ENCODE data around the gene AGPAT4.

AGPAT4 gene

GRCh38 chr6:161281092-161281491, 7.2 kb upstream of the AGPAT4 start:
- no peak for DNase-seq

- no peak for DNase-seq
Measured at GRCh38 chr6:161279677-161280415, 6.0 kb upstream of the AGPAT4 start.

DNA sequence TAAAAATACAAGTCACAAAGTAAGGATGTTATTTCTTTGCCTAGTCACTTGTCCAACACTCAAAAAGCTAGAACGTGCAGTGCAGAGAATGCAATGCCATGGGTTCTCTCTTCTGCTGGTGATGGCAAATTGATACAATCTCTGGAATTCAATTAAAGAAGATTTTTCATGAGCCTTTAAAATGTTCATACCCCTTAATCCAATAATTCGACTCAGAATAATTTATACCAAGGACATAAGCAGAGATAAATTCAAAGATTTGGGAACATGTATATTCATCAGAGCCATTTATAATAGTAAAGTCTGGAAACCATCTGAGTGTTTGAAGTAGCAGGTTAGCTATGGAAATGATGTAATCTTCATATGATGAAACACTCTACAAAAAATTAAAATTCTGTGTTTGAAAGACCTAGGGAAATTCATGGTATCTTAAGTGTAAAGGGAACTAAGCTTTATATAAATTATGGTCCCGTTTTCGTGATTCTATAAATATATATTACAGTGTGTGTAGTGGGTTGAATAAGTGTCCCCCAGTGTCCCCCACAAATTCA, 2.8 kb upstream of the AGPAT4 start:
- no peak for DNase-seq

DNA sequence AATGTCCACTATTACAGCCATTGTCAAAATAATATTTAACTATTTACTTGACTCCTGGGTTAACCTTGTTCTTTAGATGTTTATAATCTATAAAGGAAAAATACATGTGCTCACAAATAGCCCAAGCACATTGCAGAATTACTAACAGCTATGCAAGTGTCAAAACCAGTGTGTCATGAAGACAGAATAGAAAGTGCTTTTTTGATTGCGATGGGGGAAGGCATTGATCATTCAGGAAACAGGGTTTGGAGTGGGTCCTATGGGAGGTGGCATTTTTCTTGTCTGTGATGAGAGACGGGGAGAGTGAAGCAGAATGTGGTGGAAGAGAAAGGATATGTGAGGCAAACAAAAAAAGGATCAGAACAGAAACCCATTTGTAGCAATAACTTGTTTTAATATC, 1.0 kb upstream of the AGPAT4 start:
- DNase-seq, result no peak

- no peak for DNase-seq
Measured at GRCh38 chr6:161274488-161274858, 612 bp upstream of the AGPAT4 start.

DNA sequence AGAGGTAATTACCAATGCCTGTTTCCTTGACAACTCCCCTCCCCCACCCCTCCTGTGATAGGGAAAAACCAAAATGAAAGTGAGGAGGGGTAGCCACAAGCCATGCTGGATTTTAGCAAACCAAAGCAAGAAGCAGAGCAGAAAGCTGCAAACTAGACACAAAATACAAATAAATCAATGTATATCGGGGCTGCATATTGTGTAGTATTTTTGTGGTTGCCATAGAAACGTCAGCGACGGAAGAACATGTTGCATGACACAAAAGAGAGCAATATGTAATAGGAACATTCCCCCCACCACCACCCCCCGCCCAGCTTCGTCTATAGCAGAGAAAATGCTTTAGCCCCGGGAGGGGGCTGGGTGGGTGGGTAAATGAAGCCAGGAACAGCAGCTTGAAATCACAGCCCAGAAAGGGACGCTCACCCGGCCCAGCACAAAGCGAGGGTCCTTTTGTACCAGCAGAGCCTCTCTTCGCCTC, 548 bp downstream of the AGPAT4 start:
- DNase-seq, result peak in 4 of 5 donors; percentile 18 to 46 (median 44)

- no peak for DNase-seq
Measured at GRCh38 chr6:161272635-161273273, 1.1 kb downstream of the AGPAT4 start.

GRCh38 chr6:161271343-161272030, 2.4 kb downstream of the AGPAT4 start:
- no peak for DNase-seq

DNA sequence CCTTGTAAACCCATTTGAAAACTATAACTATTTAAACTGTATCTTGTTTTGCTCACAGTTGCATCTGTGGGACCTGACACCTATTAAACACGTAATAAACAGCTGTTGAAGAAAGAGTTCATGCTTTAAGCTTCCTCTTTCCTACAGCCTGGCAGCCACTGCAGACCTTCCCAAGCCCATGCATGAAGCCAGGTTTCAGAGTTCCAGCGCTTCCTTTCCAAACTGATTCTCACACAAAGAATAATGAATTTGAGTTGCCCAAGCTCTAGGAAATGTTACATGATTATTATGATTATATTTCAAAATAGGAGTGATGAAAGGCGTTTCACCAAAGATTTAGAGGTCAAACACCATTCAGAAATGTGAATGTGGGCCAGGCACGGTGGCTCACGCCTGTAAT, 3.7 kb downstream of the AGPAT4 start:
- DNase-seq, result no peak

DNA sequence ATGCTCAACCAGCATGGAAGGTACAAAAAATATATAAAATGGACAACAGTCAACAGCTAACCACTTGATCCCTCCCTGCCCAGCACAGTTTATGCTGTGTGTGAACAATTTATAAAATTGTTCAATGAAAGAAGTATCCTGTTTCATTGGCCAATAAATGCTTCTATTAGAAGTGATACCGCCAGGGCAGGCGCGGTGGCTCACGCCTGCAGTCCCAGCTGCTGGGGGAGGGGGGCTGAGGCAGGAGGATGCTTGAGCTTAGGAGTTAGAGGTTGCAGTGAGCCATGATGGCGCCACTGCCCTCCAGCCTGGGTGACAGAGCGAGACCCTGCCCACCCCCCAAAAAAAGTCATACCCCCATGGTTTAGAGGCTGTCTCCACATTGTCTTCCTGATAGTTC, 4.6 kb downstream of the AGPAT4 start:
- no peak for DNase-seq

DNA sequence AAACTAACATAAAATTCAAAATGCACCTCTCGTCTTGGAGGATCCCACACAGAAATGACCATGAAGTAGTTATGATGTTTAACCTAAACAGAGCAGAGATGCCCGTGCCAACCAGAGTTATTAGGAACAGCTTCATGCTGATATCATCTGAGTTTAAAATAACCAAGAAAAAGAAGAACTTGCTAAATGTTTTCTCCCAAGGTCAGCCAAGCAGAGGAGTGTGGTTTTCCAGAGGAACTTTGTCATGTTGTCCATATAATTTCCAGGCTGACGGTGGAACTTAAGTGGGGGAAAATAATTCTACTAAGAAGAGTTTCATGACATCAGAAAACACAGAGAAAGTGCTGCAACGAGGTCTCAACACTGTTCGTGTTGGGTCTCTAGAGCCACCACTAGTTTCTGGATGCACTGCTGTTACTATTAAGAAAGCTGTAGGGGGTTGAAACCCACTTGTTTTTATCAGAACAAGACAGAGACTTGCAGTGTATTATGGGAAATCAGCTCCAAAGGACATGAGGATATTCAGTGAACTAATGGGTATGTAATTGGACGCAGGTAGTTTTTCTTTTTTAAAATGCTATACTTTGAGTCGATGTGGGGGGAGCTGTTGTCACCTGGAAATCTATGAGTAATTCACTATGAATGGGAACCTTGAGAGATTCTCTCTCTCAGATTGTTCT, 5.2 kb downstream of the AGPAT4 start:
- DNase-seq, result no peak

GRCh38 chr6:161266513-161267230, 7.2 kb downstream of the AGPAT4 start:
- DNase-seq, result no peak

GRCh38 chr6:161265975-161266374, 7.9 kb downstream of the AGPAT4 start:
- no peak for DNase-seq

DNA sequence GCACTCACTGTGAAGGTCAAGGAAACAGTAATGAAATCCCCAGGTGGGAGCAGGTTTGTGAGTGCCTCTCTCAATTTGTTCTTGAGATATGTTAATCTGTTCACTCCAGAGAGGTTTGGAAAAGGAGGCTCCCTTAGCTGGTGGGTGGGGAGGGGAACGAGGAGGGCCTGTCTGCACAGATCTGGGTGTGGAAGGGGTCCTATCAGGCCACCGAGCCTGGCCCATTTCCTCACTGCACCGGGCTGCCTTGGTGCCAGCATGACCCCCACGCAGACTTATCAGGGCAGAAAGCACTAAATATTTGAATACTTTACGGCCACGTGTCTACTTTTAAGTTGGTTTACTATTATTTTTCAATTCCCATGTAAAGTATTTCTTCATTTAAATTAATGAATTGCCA, 8.3 kb downstream of the AGPAT4 start:
- no peak for DNase-seq

- no peak for DNase-seq
Measured at GRCh38 chr6:161264181-161264580, 9.7 kb downstream of the AGPAT4 start.

DNA sequence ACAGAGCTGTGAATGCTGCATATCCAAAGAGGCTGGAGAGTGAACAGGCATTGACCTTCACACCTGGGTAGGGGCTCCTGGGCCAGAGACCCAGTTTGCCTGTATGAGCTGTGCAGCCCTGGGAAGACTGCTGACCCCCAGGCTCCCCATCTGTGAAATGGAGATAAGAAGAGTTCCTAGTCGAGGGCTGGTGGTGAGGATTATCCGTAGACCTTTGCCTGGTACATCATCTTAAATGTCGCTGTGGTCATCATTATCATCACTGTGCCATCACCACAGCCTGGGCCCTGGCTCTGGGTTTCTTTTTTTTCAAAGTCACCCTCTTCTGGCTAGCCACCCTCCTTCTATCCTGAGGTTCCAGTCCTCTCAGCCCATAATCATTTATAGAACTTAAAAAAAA, 12.0 kb downstream of the AGPAT4 start:
- no peak for DNase-seq

DNA sequence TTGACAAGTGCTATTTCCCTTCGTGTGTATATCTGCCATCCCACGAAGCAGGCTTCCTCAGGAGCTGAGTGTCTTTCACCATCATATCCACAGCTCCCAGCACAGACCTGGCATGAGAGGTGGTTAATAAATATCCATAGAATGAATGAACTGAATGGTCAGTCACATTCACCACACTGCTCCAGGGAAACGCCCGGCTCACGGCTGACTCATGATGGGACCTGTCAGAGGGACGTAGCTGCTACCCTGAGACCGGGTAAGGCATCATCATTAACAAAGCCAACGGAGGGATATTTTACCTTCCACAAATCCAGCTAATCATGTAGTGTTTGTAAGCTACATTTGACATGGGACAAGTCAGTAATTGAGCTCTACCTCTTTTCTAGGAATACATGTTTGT, 12.5 kb downstream of the AGPAT4 start:
- DNase-seq, result no peak

DNA sequence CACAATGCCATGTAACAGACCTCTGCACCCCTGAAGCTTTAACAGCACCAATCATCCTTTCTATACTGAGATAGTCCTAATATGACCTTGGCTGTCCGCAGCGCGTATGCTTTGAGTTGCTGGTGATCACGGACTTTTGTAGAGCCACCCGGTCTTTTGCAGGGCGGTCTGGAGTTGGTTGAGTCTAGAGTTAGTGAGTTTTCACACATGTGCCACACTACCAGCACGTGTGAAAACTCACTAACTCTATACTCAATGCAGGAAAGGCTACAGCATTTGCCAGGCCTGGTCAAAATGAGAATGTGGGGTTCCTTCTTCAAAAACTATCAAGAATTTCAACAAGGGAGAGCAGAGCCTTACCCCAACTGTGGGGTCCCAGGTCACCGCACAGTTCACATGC, 14.6 kb downstream of the AGPAT4 start:
- no peak for DNase-seq

- DNase-seq, result no peak
Measured at GRCh38 chr6:161257793-161258457, 15.9 kb downstream of the AGPAT4 start.

GRCh38 chr6:161256407-161256806, 17.5 kb downstream of the AGPAT4 start:
- no peak for DNase-seq

DNA sequence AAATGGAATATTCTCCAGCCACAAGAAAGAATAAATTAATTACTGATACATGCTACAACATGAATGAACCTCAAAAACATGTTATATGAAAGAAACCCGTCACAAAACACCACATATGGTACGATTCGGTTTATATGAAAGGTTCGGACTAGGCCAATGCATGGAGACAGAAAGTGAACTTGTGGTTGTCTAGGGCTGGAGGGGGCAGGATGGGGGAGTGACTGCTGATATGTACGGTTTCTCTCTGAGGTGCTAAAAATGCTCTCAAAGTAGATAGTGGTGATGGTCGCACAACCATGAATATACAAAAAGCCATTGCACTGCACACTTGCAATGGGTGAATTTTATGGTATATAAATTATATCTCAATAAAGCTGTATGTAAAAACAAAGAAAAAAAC, 18.3 kb downstream of the AGPAT4 start:
- DNase-seq, result no peak
